Uterus (tissue), 4 donors: ENCODE data around the gene NHLH1. TPM values are rescaled to one million over a fixed set of nuclear protein-coding genes. Genes with fewer than 3 reads are reported as not detected.

Experiments used
- DNase-seq, 2 donors: peaks; one replicate each; pipeline ENCODE4 v3.0.0-alpha.2; 2019 to 2020
- H3K27ac ChIP-seq, 2 donors: fragments of 200-600 bp; sonication (generic); 1 replicate in 1 of 2; 2 replicates in 1 of 2; pipeline ENCODE4 v1.5.1; 2016 to 2018
- H3K27me3 ChIP-seq, 2 donors: fragments of 200-600 bp; sonication (generic); one replicate each; pipeline ENCODE4 v1.5.1; 2018 to 2019; ENCODE audit warnings: control low read depth in 1 of 2
- H3K36me3 ChIP-seq, 2 donors: fragments of 200-600 bp; sonication (generic); one replicate each; pipeline ENCODE4 v1.5.1; 2019; ENCODE audit warnings: control low read depth in 1 of 2
- H3K4me1 ChIP-seq, 2 donors: fragments of 200-600 bp; sonication (generic); one replicate each; pipeline ENCODE4 v1.5.1; 2018 to 2019; ENCODE audit warnings: control low read depth in 1 of 2
- H3K4me3 ChIP-seq, 2 donors: fragments of 200-600 bp; sonication (generic); 1 replicate in 1 of 2; 2 replicates in 1 of 2; pipeline ENCODE4 v1.5.1; 2018 to 2019; ENCODE audit warnings: mild to moderate bottlenecking in 1 of 2
- H3K9me3 ChIP-seq, 2 donors: fragments of 200-600 bp; sonication (generic); one replicate each; pipeline ENCODE4 v1.5.1; 2019; ENCODE audit warnings: control low read depth in 1 of 2
- POLR2A ChIP-seq, 2 donors: fragments of 450-650 bp; IDR thresholded peaks; one replicate each; pipeline ENCODE4 v1.6.1; 2016; ENCODE audit warnings: antibody characterized with exemption in 2 of 2, mild to moderate bottlenecking in 1 of 2, moderate library complexity in 1 of 2
- intact Hi-C: fragments of 100-400 bp; cut with DNase I; formaldehyde crosslinking; loops from one replicate; pipeline ENCODE4 v1.15.1; 2023; ENCODE audit warnings: low total_unique reads
- total RNA-seq, 4 donors: library from RNA; depleted of rRNA in 3 of 4; stranded (reverse); fragments of >200 nt in 3 of 4; gene quantifications; one replicate each; pipeline versions ENCODE4 v1.1.0 to v1.2.4, GENCODE V29; 2014 to 2023
- TF ChIP-seq, protein P1 (sequence below), 4 experiments: fragments of 200-600 bp in 2 of 4; fragments of 450-650 bp in 2 of 4; sonication (generic) in 2 of 4; IDR thresholded peaks; one replicate each; pipeline ENCODE4 v1.5.1; 2016 to 2019; ENCODE audit warnings: antibody characterized with exemption in 4 of 4, mild to moderate bottlenecking in 2 of 4, moderate library complexity in 1 of 4
- donor health status: DM: yes; HTN: yes; CAD: no.

NHLH1 gene
- total RNA-seq, 4 donors from 2014 or later, result not detected

DNA sequence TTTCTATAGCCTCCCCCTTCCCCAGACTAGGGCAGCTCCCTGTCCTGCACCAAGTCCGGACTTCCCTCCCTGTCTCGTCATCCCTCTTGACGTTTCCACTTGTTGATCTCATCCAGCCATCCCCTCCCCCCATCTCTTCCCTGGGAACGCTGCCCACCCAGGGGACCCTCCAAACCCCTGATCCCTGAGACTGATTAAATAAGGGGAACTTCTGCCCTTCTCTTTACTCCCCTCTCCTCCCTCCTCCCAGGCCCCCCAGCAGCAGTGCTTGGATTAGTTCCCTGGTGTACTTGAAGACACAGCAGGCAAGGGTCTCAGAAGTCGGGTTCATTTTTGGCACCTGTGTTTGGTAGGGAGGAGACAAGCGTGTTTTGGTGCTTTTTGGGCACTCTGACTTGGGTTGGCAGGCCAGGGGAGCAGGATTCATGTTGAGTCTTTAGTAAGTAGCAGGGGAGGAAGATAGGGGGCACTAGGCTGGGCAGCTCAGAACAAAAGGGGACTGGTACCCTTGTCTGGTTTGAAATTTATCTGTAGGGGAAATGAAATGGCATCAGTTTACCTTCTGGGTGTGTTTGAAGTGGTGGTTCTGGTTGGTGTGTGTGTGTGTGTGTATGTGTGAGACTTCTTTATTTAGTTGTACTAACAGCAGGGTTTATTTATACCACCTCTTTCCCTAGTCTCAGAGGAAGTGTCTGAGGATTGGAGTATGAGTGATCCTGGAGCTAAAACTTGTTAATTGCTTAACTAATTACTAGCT lies 44.6 kb downstream of the NHLH1 start:
- Histone ChIP-seq H3K4me1 (no peaks in the 10 kb centered on the region), H3K36me3 (no peaks in the 10 kb centered on the region), H3K9me3 (no peaks in the 10 kb centered on the region), H3K27ac (no peak overlapping the region), H3K27me3 (no peaks in the 10 kb centered on the region), H3K4me3 (no peak overlapping the region)
- no peak for DNase-seq
- intact Hi-C loops, result no loop called here
- no peak for TF ChIP-seq POLR2A (IDR thresholded peaks at IDR 0.05)
- TF ChIP-seq, protein P1, sequence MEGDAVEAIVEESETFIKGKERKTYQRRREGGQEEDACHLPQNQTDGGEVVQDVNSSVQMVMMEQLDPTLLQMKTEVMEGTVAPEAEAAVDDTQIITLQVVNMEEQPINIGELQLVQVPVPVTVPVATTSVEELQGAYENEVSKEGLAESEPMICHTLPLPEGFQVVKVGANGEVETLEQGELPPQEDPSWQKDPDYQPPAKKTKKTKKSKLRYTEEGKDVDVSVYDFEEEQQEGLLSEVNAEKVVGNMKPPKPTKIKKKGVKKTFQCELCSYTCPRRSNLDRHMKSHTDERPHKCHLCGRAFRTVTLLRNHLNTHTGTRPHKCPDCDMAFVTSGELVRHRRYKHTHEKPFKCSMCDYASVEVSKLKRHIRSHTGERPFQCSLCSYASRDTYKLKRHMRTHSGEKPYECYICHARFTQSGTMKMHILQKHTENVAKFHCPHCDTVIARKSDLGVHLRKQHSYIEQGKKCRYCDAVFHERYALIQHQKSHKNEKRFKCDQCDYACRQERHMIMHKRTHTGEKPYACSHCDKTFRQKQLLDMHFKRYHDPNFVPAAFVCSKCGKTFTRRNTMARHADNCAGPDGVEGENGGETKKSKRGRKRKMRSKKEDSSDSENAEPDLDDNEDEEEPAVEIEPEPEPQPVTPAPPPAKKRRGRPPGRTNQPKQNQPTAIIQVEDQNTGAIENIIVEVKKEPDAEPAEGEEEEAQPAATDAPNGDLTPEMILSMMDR (IDR thresholded peaks at IDR 0.05), result no peak

DNA sequence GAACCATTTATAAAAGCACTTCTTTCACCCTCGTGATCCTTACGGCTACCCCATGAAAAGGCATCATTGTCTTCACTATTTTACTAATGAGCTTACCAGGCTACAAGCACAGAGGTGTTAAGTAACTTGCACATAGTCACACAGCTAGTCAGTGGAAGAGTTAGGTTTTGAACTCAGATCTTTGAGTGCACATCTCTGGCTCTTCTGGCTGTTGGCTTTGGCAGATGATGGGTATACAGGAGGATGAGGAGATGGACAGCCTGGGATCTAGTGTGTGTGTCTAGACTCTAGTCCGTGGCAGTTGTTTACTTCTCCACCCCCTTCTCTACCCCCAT lies 45.1 kb downstream of the NHLH1 start:
- intact Hi-C loops, result no loop called here
- Histone ChIP-seq H3K9me3 (no peaks in the 10 kb centered on the region), H3K27me3 (no peaks in the 10 kb centered on the region), H3K4me1 (no peaks in the 10 kb centered on the region), H3K36me3 (no peaks in the 10 kb centered on the region), H3K27ac (no peak overlapping the region), H3K4me3 (no peak overlapping the region)
- DNase-seq, result no peak
- TF ChIP-seq, protein P1 (IDR thresholded peaks at IDR 0.05), result no peak
- TF ChIP-seq POLR2A (IDR thresholded peaks at IDR 0.05), result no peak

DNA sequence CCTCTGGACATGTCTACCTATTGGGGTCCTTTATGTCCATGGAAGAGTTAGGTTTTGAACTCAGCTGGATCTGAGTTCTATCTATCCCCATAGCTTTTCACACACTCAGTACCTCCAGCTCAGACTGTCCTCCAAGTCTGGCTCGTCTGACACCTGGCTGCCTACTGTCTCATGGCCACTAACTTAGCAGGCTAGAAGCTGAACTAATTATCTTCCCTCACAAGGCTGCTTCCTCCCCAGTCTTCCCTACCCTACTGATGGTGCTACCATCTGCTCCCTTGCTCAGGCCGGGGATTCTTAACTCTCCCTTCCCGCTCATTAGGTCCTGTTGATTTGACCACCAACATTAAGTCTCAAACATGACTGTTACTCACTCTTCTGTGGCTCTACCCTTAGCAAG lies 46.8 kb downstream of the NHLH1 start:
- Histone ChIP-seq H3K36me3 (no peaks in the 10 kb centered on the region), H3K4me3 (no peak overlapping the region), H3K27me3 (no peaks in the 10 kb centered on the region), H3K4me1 (no peaks in the 10 kb centered on the region), H3K9me3 (no peaks in the 10 kb centered on the region), H3K27ac (no peak overlapping the region)
- intact Hi-C loops, result no loop called here
- DNase-seq, result no peak
- TF ChIP-seq POLR2A (IDR thresholded peaks at IDR 0.05), result no peak
- TF ChIP-seq, protein P1 (IDR thresholded peaks at IDR 0.05), result no peak

DNA sequence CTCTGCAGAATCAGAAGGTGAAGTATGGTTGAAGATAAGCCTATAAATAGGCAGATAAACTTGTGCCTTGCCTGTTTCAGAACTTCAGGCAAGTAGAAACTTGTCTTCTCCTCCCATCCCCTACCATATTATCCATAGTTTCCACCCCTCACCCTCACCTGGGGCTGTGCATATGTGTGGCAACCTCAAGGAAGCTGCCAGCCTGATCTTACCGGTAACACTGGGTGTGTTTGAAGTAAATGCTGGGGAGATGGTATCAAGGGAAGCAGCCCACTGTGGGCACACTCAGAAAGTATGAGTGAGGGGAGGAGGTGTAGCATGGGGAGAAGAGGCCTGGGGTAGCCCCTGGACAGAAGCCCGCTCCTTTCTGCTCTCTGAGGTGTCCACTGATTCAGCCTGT lies 48.0 kb downstream of the NHLH1 start:
- intact Hi-C loops, result no loop called here
- H3K27ac ChIP-seq, result no peak overlapping the region
- H3K4me1 ChIP-seq, result no peaks in the 10 kb centered on the region
- no peaks in the 10 kb centered on the region for H3K27me3 ChIP-seq
- no peak overlapping the region for H3K4me3 ChIP-seq
- no peak for DNase-seq
- no peaks in the 10 kb centered on the region for H3K36me3 ChIP-seq
- no peaks in the 10 kb centered on the region for H3K9me3 ChIP-seq
- no peak for TF ChIP-seq POLR2A (IDR thresholded peaks at IDR 0.05)
- TF ChIP-seq, protein P1 (IDR thresholded peaks at IDR 0.05), result no peak

DNA sequence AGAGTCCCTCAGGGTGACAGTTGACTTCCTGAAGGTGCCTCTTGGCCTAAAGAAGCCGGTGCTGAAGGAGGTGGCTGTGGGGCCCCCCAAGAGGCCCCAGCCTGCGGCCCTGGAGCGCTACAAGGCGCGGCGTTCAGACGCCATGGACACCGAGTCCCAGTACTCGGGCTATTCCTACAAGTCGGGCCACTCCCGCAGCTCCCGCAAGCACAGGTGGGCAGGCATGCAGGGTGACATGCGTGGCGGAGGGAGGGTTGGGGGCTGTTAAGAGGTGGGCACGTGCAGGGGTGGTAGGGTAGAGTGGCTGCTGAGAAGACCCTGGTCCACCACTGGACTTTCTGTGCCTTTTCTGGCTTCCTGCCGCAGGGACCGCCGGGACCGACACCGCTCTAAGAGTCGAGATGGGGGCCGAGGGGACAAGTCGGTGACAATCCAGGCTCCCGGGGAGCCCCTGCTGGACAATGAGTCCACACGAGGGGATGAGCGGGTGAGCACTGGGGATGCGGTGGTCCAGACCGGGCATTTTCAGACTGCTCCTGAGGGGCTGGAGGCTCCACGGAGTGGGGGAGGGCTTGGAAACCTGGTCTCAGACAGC lies 48.9 kb downstream of the NHLH1 start:
- DNase-seq, result no peak
- Histone ChIP-seq H3K9me3 (no peaks in the 10 kb centered on the region), H3K36me3 (no peaks in the 10 kb centered on the region), H3K4me3 (no peak overlapping the region), H3K27ac (no peak overlapping the region), H3K27me3 (no peaks in the 10 kb centered on the region), H3K4me1 (no peaks in the 10 kb centered on the region)
- TF ChIP-seq POLR2A (IDR thresholded peaks at IDR 0.05), result no peak
- TF ChIP-seq, protein P1 (IDR thresholded peaks at IDR 0.05), result no peak
- intact Hi-C loops, result no loop called here
